ENCODE results near the gene SH2D3C.

SH2D3C gene

DNA sequence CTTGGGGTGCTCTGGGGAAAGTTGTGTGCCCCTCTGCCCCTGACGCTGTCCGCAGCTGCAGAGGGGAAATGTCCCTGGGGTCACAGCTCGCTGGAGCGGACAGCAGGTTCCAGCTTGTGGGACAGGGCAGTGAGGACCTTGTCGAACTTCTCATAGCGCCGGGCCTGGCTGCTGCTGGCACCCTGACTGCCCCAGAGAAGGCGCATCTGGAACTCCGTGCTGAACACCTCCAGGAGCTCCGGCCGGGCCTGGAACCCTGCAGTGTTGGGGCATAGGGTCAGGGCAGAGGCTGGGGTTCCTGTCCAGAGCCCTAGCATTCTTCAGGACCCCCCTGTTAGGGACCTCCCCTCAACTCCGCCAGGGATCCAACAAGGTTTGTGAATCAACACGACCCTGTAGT, 39.8 kb downstream of the SH2D3C start:
- DNase-seq, result no peak

DNA sequence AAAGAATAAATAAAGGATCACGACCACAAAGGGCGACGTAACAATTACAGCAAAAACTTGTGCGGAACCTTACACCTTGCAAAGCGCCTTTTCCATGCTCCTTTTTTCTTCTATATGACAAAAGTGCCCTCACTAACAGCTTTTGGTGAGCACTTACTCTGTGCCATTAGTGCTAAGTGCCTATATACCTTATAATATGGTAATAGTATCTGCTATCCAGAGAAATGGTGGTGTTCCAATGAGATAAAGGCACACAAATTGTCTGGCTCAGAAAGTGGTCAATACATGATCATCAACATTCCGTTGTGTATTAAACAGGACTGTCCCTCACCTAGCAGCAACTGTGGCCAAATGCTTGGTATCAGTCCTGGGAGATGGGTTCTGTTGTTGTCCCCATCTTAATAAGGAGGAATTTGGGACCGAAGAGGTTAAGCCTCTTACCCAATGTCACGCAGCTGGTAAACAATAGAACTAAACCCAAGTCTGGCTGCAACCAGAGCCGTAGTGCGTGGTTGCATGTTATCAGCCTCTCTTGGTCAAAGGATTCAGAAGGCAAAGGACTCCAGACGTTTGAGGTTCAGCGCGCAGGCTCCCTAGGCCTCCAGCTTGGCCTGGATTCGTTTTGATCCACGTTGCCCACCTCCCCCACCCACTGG, 42.8 kb downstream of the SH2D3C start:
- no peak for DNase-seq

DNA sequence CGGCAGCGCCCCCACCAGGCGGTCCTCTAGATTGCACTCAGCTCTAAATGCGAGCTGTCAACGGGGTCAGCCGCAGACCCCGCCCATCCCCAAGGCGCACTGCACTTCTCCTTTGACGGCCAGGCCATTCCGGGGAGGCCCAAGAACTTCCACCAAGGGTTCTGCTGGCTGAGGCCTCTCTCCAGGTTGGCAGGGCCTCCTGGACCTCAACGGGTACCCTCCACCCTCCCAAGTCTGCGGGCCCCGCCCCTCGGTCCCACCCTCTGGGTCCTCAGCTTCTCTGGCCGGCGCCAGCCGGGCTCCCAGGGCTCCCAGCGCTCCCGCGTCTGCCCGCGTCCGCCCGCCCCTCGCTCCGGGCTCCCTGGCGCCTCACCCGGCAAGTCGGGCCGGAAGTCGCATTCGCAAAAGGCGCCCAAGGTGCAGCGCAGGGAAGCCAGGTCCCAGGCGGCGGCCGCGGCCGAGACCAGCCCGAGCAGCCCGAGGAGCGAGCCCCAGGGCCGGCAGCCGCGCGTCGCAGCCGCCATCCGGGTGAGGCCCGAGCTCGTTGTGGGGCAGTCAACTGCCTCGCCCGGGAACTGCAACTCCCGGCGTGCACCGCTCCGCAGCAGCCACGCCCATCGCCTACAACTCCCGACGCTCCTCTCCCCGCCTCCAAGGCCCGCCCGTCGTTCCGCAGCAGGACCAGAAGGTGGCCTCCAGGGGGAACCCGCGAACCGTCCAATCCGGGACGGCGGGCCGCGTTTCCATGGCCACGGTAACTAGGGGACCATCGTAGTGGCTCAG, 43.5 kb downstream of the SH2D3C start, which contains the start of gene TOR2A:
TSS of gene TOR2A (minus strand) at position 548 of the 783 bp plus-strand sequence. CDS start at position 524, 24 bp downstream.
- peak; percentile 99 for DNase-seq

DNA sequence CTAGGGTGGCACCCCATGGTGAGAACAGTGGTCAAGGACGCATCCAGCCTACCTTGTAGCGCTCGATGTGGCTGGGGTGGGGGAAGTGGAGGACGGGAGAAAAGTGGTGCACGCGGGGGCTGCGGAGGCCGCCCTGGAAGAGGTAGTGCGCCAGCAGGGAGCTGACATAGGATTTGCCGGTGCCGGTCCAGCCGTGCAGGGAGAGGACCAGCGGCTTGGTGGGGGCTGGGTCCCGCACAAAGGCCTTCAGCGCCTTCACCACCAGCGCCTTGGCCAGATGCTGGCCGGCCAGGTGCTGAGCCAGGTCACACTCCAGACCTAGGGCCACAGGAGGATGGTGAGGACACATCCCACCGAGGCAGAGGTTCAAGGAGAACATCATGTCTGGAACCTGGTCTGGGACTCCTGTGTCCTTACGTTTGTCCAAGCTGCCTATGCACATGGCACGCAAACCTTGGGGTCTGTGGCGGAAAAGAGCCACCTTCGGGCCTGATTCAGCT, 44.2 kb downstream of the SH2D3C start:
- DNase-seq, result no peak

DNA sequence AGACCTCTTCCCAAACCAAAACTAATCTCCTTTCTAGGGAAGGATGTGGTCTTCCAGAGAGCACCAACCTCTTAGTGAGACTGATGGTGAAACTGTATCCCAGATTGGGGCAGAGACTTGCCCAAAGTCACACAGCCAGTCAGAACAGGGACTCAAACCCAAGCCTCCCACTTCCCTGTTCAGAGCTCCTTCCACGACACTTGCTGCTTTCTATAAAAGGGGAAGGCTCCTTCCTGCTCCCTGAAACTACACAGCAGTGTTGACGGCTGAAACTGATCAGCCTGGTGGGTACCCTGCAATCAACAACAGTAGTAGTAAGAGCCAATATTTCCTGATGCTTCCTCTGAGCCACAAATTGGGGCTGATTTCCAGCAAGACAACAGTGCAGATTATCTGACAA, 44.9 kb downstream of the SH2D3C start:
- DNase-seq, result no peak

- no peak for DNase-seq
Measured at GRCh38 chr9:127732444-127732843, 46.0 kb downstream of the SH2D3C start.

DNA sequence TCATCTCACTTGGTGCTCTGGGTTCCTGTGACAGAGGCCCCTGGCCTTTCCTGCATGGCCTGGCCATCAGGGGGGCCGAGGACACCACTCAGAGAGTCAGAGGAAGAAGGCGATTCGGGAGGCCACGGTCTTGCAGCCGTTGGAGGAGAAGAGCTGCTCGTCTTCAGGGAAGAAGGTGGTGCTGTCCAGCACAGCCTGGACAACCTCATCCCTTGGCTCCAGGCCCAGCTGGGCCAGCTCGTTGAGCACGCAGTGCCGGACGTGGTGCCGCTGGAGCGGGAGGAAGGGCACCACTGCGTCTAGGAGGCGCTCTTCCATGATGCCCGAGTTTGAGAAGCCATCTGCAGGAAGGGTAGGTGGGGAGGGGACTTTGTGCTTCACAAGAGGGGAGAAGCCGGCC, 46.5 kb downstream of the SH2D3C start:
- DNase-seq, result no peak

DNA sequence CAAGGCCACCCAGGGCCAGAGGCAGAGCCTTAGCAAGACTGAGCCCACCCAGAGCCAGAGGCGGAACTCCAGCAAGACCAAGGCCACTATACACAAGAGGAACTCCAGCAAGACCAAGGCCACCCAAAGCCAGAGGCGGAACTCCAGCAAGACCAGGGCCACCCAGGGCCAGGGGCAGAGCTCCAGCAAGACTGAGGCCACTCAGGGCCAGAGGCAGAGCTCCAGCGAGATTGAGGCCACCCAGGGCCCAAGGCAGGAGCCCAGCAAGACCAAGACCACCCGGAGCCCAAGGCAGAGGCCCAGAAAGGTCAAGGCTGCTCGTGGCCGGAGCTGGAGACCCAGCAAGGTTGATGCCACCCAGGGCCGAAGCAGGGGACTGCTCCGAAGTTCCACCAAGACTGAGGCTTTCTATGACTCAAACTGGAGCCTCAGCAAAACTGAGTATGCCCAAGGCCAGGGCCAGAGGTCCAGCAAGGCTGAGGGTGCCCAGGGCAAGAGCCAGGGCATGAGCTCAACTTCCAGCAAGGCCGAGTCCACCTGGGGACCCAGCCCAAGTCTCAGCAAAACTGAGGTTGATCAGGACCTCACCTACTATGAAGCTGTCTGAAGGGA, 47.6 kb downstream of the SH2D3C start:
- DNase-seq, result no peak

DNA sequence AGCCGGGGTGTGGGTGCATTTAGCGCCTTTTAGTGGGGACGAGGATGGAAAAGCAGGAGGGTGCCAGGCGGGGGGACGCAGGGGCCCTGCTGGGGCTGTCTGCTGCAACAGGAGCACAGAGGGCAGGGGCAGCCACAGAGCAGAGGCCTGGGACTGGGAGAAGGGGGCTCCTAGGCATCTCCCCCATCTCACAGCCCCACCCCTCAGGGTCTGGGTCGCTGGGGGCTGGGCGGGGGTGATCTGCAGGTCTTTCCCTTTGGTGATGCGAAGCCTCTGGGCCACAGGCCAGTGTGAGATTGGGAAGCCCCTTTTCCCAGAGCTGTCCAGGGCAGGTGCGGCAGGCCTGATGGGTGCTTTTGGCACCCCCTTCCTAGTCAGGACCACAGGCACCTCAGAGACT, 48.2 kb downstream of the SH2D3C start:
- no peak for DNase-seq

GRCh38 chr9:127729522-127730256, 48.8 kb downstream of the SH2D3C start:
- no peak for DNase-seq

DNA sequence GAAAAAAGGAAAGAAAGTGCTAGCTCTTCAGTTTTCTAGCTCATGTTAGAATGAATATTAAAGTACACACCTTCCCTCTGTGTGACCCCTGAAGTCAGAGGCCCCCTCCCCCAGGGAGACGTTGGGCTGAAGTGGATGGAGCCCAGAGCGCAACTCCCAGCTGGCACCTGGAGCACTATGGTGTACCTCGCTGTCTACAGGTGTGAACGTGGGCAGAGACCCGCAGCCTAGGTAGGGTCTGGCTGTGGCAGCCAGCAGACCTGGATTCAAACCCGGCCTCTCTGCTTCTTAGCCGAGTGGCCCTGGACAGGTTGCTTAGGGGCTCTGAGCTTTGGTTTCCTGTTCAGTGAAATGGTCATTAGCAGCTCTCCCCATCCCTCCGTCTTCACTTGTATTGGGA, 49.7 kb downstream of the SH2D3C start:
- no peak for DNase-seq

- no peak for DNase-seq
Measured at GRCh38 chr9:127726871-127727270, 51.6 kb downstream of the SH2D3C start.

DNA sequence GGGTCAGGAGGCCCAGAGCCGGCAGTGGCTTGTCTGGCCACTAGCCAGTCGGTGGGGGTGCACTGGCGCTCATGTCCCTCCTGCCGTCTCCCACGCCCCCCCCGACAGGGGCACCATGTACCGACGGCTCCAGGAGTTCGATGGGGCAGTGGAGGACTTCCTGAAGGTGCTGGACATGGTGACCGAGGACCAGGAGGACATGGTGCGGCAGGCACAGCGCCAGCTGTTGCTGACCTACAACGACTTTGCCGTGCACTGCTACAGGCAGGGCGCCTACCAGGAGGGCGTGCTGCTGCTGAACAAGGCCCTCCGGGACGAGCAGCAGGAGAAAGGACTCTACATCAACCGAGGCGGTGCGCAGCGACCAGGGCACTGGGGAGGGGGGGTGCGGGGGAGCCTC, 54.5 kb downstream of the SH2D3C start:
- DNase-seq, result peak; percentile 35

GRCh38 chr9:127723444-127723843, 55.0 kb downstream of the SH2D3C start:
- DNase-seq, result peak; percentile 46

DNA sequence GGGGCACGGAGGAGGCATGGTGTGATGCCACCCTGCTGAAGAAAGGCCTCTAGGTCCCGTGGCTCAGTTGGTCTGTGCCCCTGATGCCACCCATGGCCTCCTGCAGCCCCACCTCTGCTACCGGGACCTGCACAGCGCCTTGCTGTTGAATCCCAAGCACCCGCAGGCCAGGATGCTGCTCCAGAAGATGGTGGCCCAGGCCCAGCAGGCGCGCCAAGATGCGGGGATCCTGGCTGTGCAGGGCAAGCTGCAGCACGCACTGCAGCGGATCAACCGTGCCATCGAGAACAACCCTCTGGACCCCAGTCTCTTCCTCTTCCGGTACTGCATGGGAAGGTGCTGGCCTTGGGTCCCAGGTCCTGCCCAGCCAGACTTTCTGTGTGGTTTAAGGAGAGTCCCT, 55.5 kb downstream of the SH2D3C start:
- DNase-seq, result no peak

- no peak for DNase-seq
Measured at GRCh38 chr9:127722055-127722745, 56.3 kb downstream of the SH2D3C start.

DNA sequence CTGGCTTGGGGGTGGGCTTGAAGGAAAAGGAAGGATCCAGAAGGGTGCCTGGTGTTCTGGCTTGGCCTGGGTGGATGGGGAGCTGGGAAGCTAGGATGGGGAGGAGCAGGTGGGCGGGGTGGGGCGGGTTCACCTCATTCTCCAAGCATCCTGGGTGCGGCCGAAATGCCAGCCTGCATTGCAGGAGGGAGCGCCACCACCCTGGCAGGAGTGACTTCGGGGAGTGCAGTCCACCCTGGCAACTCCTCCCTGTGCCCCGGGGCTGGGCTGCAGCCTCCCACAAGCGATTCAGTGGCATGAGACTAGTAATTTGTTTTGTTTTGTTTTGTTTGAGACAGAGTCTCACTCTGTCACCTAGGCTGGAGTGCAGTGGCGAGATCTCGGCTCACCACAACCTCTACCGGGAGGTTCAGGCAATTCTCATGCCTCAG, 57.1 kb downstream of the SH2D3C start:
- DNase-seq, result no peak

GRCh38 chr9:127720865-127721227, 57.6 kb downstream of the SH2D3C start:
- no peak for DNase-seq

GRCh38 chr9:127720031-127720864, 58.2 kb downstream of the SH2D3C start:
- DNase-seq, result no peak

GRCh38 chr9:127717766-127718165, 60.7 kb downstream of the SH2D3C start:
- no peak for DNase-seq

DNA sequence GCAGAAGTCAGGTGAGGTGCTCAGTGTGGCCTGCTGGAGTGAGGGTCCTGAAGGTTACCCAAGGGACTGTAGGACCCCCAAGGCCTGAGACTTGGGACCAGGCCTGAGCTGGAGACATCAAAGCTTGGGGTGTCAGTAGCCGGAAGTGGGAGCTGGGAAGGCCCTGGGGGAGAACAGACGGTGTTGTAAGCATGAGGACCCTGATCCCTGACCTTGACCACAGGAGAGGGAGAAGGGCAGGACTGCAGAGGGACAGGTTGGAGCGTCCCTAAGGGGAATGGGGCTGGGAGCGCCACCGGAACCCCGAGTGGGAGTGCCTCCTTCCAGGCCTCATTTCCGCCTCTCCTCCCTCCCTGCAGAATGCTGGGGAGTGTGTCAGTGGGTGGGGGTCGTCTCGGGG, 62.1 kb downstream of the SH2D3C start:
- no peak for DNase-seq

Data from NCI-H774 (cell line).